Coronary artery (tissue), 2 donors: ENCODE results near the gene GRPEL1.

ENCODE experiments used
- DNase-seq: peaks from one replicate; pipeline ENCODE4 v3.0.0-alpha.2; 2017; ENCODE audit warnings: low spot score
- H3K27ac ChIP-seq, 2 donors: fragments of 200-600 bp; sonication (generic); one replicate each; pipeline ENCODE4 v1.5.1; 2016 to 2019
- H3K4me3 ChIP-seq: fragments of 200-600 bp; sonication (generic); 2 replicates; pipeline ENCODE4 v1.5.1; 2016; ENCODE audit warnings: mild to moderate bottlenecking, moderate library complexity
- CTCF ChIP-seq: fragments of 200-600 bp; sonication (generic); IDR thresholded peaks from one replicate; pipeline ENCODE4 v1.5.1; 2019; ENCODE audit warnings: antibody characterized with exemption

The GRPEL1 gene

DNA sequence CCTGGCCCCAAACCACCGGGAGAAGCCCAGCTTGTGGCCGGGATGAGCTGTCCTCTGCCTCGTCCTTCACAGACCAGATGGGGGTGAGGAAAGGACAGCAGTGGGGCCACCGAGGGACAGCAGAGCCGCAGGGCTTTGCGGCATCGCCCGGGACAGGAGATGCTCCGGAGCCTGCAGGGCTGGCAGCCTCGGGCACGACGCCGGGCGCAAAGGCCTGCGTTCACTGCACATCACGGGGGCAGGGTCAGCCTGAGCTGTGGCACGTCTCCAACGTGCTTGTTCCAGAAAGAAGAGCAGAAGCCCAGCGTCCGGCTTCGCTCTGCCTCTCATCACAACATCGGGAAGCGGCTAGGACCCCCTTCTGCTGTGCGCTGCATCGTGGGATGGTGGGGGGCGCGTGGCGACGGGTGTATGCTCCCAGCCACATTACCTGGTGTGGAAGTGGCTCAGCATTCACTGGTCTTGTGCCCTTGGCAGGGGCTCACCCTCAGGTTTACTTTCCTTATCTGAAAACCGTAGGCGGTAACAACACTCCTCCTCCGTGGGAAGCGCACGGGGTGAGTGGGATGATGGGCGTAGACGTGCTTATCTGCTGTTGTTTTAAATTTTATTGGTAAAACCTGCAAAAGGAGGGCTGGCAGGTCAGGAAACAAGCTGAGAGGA, 17.3 kb downstream of the GRPEL1 start:
- TF ChIP-seq CTCF: no peak
- Histone ChIP-seq H3K4me3 (no peak overlapping the region), H3K27ac (no peak overlapping the region)
- no peak for DNase-seq

GRCh38 chr4:7049739-7050138, 18.1 kb downstream of the GRPEL1 start:
- no peak for DNase-seq
- Histone ChIP-seq H3K27ac (no peak overlapping the region), H3K4me3 (no peak overlapping the region)
- no peak for TF ChIP-seq CTCF

DNA sequence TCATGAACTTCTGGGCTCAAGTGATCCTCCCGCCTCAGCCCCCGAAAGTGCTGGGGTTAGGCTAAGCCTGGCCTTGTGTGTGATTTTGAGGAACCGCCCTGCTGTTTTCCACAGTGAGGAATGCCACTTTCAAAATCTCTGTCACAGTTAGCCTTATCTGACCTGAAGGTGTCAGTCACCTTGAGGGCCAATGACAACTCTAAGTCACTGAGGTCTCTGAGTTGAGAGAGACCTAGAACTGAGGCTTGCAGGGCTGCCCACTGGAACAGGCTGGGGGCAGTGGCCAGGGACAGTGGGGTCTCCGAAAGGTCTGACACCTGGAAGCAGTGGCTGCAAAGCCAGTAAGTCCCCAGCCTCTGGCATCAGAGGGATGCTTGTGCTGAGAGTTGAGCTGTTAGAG, 18.6 kb downstream of the GRPEL1 start:
- TF ChIP-seq CTCF: no peak
- Histone ChIP-seq H3K27ac (no peak overlapping the region), H3K4me3 (no peak overlapping the region)
- DNase-seq: no peak

GRCh38 chr4:7048642-7049041, 19.2 kb downstream of the GRPEL1 start:
- no peak overlapping the region for H3K4me3 ChIP-seq
- H3K27ac ChIP-seq: no peak overlapping the region
- TF ChIP-seq CTCF: no peak
- no peak for DNase-seq

DNA sequence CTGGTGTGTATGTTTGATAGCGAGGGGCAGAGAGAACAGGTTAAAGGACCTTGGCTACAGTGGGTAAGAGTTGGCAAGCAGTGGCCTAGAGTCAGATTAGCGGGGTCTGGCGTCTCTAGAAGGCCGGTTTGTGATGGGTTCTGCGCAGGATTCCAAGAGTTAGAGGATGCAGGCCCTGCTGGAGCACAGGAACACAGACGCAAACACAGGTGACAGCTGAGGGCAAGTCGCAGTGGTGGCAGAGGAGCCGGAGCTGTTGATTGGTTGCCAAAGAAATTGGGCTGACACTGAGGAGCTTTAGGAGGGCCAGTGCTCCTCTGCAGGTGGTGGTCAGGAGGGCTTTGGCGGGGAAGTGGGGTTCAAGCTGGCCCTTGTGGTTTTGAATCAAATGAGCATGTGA, 20.9 kb downstream of the GRPEL1 start:
- no peak overlapping the region for H3K27ac ChIP-seq
- DNase-seq: no peak
- H3K4me3 ChIP-seq: no peak overlapping the region
- no peak for TF ChIP-seq CTCF

GRCh38 chr4:7045961-7046921, 21.6 kb downstream of the GRPEL1 start:
- no peak for DNase-seq
- peak overlapping the region; percentile 100 for H3K4me3 ChIP-seq
- no peak for TF ChIP-seq CTCF
- H3K27ac ChIP-seq: no peak overlapping the region
